HL-60 (cell line): Measurements from ENCODE around the gene CACNA2D3.

Experiments
- DNase-seq, 2 experiments: peaks; one replicate each; pipeline ENCODE4 v3.0.0-alpha.2; 2010 to 2020; ENCODE audit warnings: low read depth in 1 of 2, low spot score in 1 of 2
- H3K27ac ChIP-seq: fragments of 250-450 bp; sonication (Bioruptor Pico); replicated peaks from 2 replicates; pipeline ENCODE4 v1.5.1; 2020; ENCODE audit warnings: mild to moderate bottlenecking, moderate library complexity
- H3K27me3 ChIP-seq: fragments of 250-450 bp; sonication (Bioruptor Pico); 2 replicates; pipeline ENCODE4 v1.5.1; 2021; ENCODE audit warnings: mild to moderate bottlenecking, moderate library complexity; ENCODE audit not compliant: insufficient read depth, poor library complexity, severe bottlenecking
- H3K4me3 ChIP-seq: replicated peaks from 2 replicates; pipeline ENCODE4 v1.5.1; 2011; ENCODE audit warnings: mild to moderate bottlenecking, control low read depth, low read length; ENCODE audit not compliant: insufficient read depth
- CTCF ChIP-seq: IDR thresholded peaks from one replicate; pipeline ENCODE4 v1.5.1; 2011; ENCODE audit warnings: low read length, control low read depth, inconsistent platforms; ENCODE audit not compliant: insufficient read depth
- GABPA ChIP-seq: IDR thresholded peaks from 2 replicates; pipeline ENCODE4 v1.6.1; 2012; ENCODE audit warnings: low read depth
- POLR2AphosphoS5 ChIP-seq: IDR thresholded peaks from 2 replicates; pipeline ENCODE4 v1.6.1; 2012; ENCODE audit warnings: low read depth
- REST ChIP-seq: IDR thresholded peaks from 2 replicates; pipeline ENCODE4 v1.6.1; 2012; ENCODE audit warnings: low read depth; ENCODE audit not compliant: insufficient replicate concordance
- SPI1 ChIP-seq: IDR thresholded peaks from 2 replicates; pipeline ENCODE4 v1.6.1; 2012; ENCODE audit warnings: low read depth, mild to moderate bottlenecking, borderline replicate concordance

The CACNA2D3 gene

GRCh38 chr3:54159917-54160316, 37.6 kb downstream of the CACNA2D3 start:
- no peak overlapping the region for H3K4me3 ChIP-seq
- TF ChIP-seq REST = no peak
- TF ChIP-seq CTCF = no peak
- TF ChIP-seq SPI1 = no peak
- no peak for TF ChIP-seq GABPA
- no peak for TF ChIP-seq POLR2AphosphoS5
- no peak overlapping the region for H3K27ac ChIP-seq
- H3K27me3 ChIP-seq = peaks cover 2% of the 10 kb centered on the region
- no peak for DNase-seq

GRCh38 chr3:54163441-54163840, 41.1 kb downstream of the CACNA2D3 start:
- no peak overlapping the region for H3K4me3 ChIP-seq
- no peak overlapping the region for H3K27ac ChIP-seq
- no peak for DNase-seq
- H3K27me3 ChIP-seq = peaks cover 2% of the 10 kb centered on the region
- no peak for TF ChIP-seq CTCF

GRCh38 chr3:54164192-54164975, 42.0 kb downstream of the CACNA2D3 start:
- no peak overlapping the region for H3K4me3 ChIP-seq
- no peaks in the 10 kb centered on the region for H3K27me3 ChIP-seq
- TF ChIP-seq SPI1 = no peak
- TF ChIP-seq CTCF = no peak
- TF ChIP-seq REST = no peak
- TF ChIP-seq POLR2AphosphoS5 = no peak
- no peak for TF ChIP-seq GABPA
- no peak overlapping the region for H3K27ac ChIP-seq
- DNase-seq = no peak

- H3K27ac ChIP-seq = no peak overlapping the region
- no peaks in the 10 kb centered on the region for H3K27me3 ChIP-seq
- DNase-seq = no peak
- TF ChIP-seq CTCF (no peak), SPI1 (no peak), GABPA (no peak), POLR2AphosphoS5 (no peak), REST (no peak)
- H3K4me3 ChIP-seq = no peak overlapping the region
These were observed 43.5 kb downstream of the CACNA2D3 start for GRCh38 chr3:54165865-54166264.
